Right atrium auricular region (tissue), 2 donors: Measurements from ENCODE around the gene JARID2. TPM values are rescaled to one million over a fixed set of nuclear protein-coding genes. Genes with fewer than 3 reads are reported as not detected.
A peak's percentile ranks its signal among the peaks of the same experiment; 100 is the strongest.

ENCODE experiments used
- DNase-seq: peaks from one replicate; pipeline ENCODE4 v3.0.0-alpha.2; 2019; ENCODE audit warnings: low spot score
- H3K27ac ChIP-seq, 2 donors: fragments of 200-600 bp; sonication (generic); 1 replicate in 1 of 2; 2 replicates in 1 of 2; pipeline ENCODE4 v1.5.1; 2016 to 2019
- H3K27me3 ChIP-seq, 2 donors: fragments of 200-600 bp; sonication (generic); one replicate each; pipeline versions ENCODE4 v1.5.1 to v1.6.0; 2017 to 2019
- H3K36me3 ChIP-seq: fragments of 200-600 bp; sonication (generic); one replicate; pipeline ENCODE4 v1.5.1; 2016
- H3K4me1 ChIP-seq, 2 donors: fragments of 200-600 bp; sonication (generic); one replicate each; pipeline versions ENCODE4 v1.5.1 to v1.6.0; 2017 to 2019
- H3K4me3 ChIP-seq, 2 donors: fragments of 200-600 bp; sonication (generic); 1 replicate in 1 of 2; 2 replicates in 1 of 2; pipeline ENCODE4 v1.5.1; 2017 to 2019; ENCODE audit warnings: mild to moderate bottlenecking in 1 of 2, moderate library complexity in 1 of 2
- H3K9me3 ChIP-seq, 2 donors: fragments of 200-600 bp; sonication (generic); one replicate each; pipeline ENCODE4 v1.5.1; 2019
- CTCF ChIP-seq, 2 donors: fragments of 200-600 bp; sonication (generic); IDR thresholded peaks; one replicate each; pipeline ENCODE4 v1.5.1; 2019; ENCODE audit warnings: antibody characterized with exemption in 2 of 2
- total RNA-seq, 2 donors: library from RNA; depleted of rRNA; stranded (reverse); fragments of >200 nt; gene quantifications; one replicate each; pipeline ENCODE4 v1.1.0, GENCODE V29; 2016

The JARID2 gene
- total RNA-seq, 2 donors from 2014 or later: 6.5 to 6.7 TPM

- Histone ChIP-seq H3K27me3 (no peaks in the 10 kb centered on the region), H3K27ac (peak overlapping the region in 1 of 2 donors; percentile 21), H3K36me3 (no peaks in the 10 kb centered on the region), H3K4me3 (no peak overlapping the region), H3K4me1 (peaks cover 0 to 9% of the 10 kb centered on the region in 2 donors), H3K9me3 (no peaks in the 10 kb centered on the region)
- no peak for TF ChIP-seq CTCF (IDR thresholded peaks at IDR 0.05)
- DNase-seq: no peak
These were observed 323.4 kb downstream of the JARID2 start for GRCh38 chr6:15569035-15569995.

- Histone ChIP-seq H3K4me1 (peaks cover 0 to 9% of the 10 kb centered on the region in 2 donors), H3K9me3 (no peaks in the 10 kb centered on the region), H3K27me3 (no peaks in the 10 kb centered on the region), H3K4me3 (no peak overlapping the region), H3K36me3 (no peaks in the 10 kb centered on the region), H3K27ac (no peak overlapping the region)
- no peak for DNase-seq
- TF ChIP-seq CTCF (IDR thresholded peaks at IDR 0.05): no peak
These were observed 324.3 kb downstream of the JARID2 start for GRCh38 chr6:15570171-15570570.
